Upper lobe of left lung (tissue), 4 donors: ENCODE results near the gene KRTAP10-2.

ENCODE experiments used
- CTCF ChIP-seq, 6 experiments: fragments of 450-650 bp in 4 of 6; fragments of 200-600 bp in 2 of 6; sonication (generic) in 2 of 6; IDR thresholded peaks; one replicate each; pipeline ENCODE4 v1.5.1; 2016 to 2019; ENCODE audit warnings: antibody characterized with exemption in 6 of 6
- POLR2A ChIP-seq, 4 donors: fragments of 450-650 bp; IDR thresholded peaks; one replicate each; pipeline ENCODE4 v1.5.1; 2016 to 2017; ENCODE audit warnings: antibody characterized with exemption in 4 of 4, mild to moderate bottlenecking in 2 of 4
- POLR2AphosphoS5 ChIP-seq, 2 donors: sonication (generic); formaldehyde crosslinking; IDR thresholded peaks; one replicate each; pipeline ENCODE4 v1.5.1; 2017; ENCODE audit warnings: antibody characterized with exemption in 2 of 2

GRCh38 chr21:44589094-44589493 is 37.8 kb upstream of the KRTAP10-2 start:
- TF ChIP-seq CTCF (IDR thresholded peaks at IDR 0.05) (no peak), POLR2A (IDR thresholded peaks at IDR 0.05) (no peak), POLR2AphosphoS5 (IDR thresholded peaks at IDR 0.05) (no peak)
